ENCODE data around the gene LIG4.
A peak's percentile ranks its signal among the peaks of the same experiment; 100 is the strongest.
"Not testable (repeated sequence)": the region's sequence is repeated elsewhere in the genome, so short reads cannot be mapped to it uniquely, and the experiment has no call there.

LIG4 gene

GRCh38 chr13:108220041-108220440, 4.7 kb upstream of the LIG4 start:
- peak overlapping the region in 3 of 5 donors; percentile 84 to 92 (median 91) for H3K4me3 ChIP-seq (ENCODE audit: low read depth in 1 of 5, low read length in 5 of 5)
- no peak overlapping the region for H3K27ac ChIP-seq (ENCODE audit: low read depth, low read length)
- peak overlapping the region in 4 of 5 donors; percentile 14 to 91 (median 44) for H3K9ac ChIP-seq (ENCODE audit: low read length in 5 of 5)
- peaks cover 0 to 39% (median 34%) of the 10 kb centered on the region in 5 donors for H3K4me1 ChIP-seq (ENCODE audit: control insufficient read depth in 5 of 5, insufficient read depth in 5 of 5, low read length in 5 of 5)
- no peaks in the 10 kb centered on the region for H3K36me3 ChIP-seq (ENCODE audit: control insufficient read depth in 5 of 5, insufficient read depth in 5 of 5, low read length in 5 of 5)
- H3K9me3 ChIP-seq (ENCODE audit: control insufficient read depth in 5 of 5, low read length in 5 of 5), result no peaks in the 10 kb centered on the region
- H3K27me3 ChIP-seq (ENCODE audit: control insufficient read depth in 5 of 5, insufficient read depth in 4 of 5, low read length in 5 of 5), result no peaks in the 10 kb centered on the region

- Histone ChIP-seq H3K27ac (ENCODE audit: low read depth, low read length) (peak within 1 kb of the TSS; percentile 85), H3K9ac (ENCODE audit: low read length in 5 of 5) (peak within 1 kb of the TSS; percentile 91 to 97 (median 94)), H3K27me3 (ENCODE audit: control insufficient read depth in 5 of 5, insufficient read depth in 4 of 5, low read length in 5 of 5) (no peaks in the 10 kb centered on the region), H3K36me3 (ENCODE audit: control insufficient read depth in 5 of 5, insufficient read depth in 5 of 5, low read length in 5 of 5) (no peaks in the 10 kb centered on the region), H3K4me3 (ENCODE audit: low read depth in 1 of 5, low read length in 5 of 5) (peak within 1 kb of the TSS; percentile 85 to 92 (median 91)), H3K4me1 (ENCODE audit: control insufficient read depth in 5 of 5, insufficient read depth in 5 of 5, low read length in 5 of 5) (peaks cover 0 to 46% (median 41%) of the 10 kb centered on the region in 5 donors), H3K9me3 (ENCODE audit: control insufficient read depth in 5 of 5, low read length in 5 of 5) (no peaks in the 10 kb centered on the region)
These were observed 3.0 kb upstream of the LIG4 start, which contains the start of gene ABHD13 for GRCh38 chr13:108218044-108218974. ABHD13 (plus strand) TSS chr13:108218392; CDS start chr13:108229219, 10,827 bp downstream.

- Histone ChIP-seq H3K27ac (ENCODE audit: low read depth, low read length) (peak overlapping the region; percentile 85), H3K4me3 (ENCODE audit: low read depth in 1 of 5, low read length in 5 of 5) (peak overlapping the region; percentile 85 to 92 (median 91)), H3K9ac (ENCODE audit: low read length in 5 of 5) (peak overlapping the region; percentile 91 to 97 (median 94)), H3K4me1 (ENCODE audit: control insufficient read depth in 5 of 5, insufficient read depth in 5 of 5, low read length in 5 of 5) (peaks cover 0 to 46% (median 41%) of the 10 kb centered on the region in 5 donors)
- not testable (repeated sequence) for H3K36me3 ChIP-seq (ENCODE audit: control insufficient read depth in 5 of 5, insufficient read depth in 5 of 5, low read length in 5 of 5); H3K9me3 ChIP-seq (ENCODE audit: control insufficient read depth in 5 of 5, low read length in 5 of 5); H3K27me3 ChIP-seq (ENCODE audit: control insufficient read depth in 5 of 5, insufficient read depth in 4 of 5, low read length in 5 of 5)
These were observed 2.1 kb upstream of the LIG4 start for GRCh38 chr13:108217307-108218043.

GRCh38 chr13:108214441-108215271, 680 bp downstream of the LIG4 start:
- Histone ChIP-seq H3K9me3 (ENCODE audit: control insufficient read depth in 5 of 5, low read length in 5 of 5) (no peaks in the 10 kb centered on the region), H3K36me3 (ENCODE audit: control insufficient read depth in 5 of 5, insufficient read depth in 5 of 5, low read length in 5 of 5) (peaks cover 0 to 19% (median 14%) of the 10 kb centered on the region in 5 donors), H3K27ac (ENCODE audit: low read depth, low read length) (no peak overlapping the region), H3K9ac (ENCODE audit: low read length in 5 of 5) (peak overlapping the region in 3 of 5 donors; percentile 16 to 66 (median 64)), H3K27me3 (ENCODE audit: control insufficient read depth in 5 of 5, insufficient read depth in 4 of 5, low read length in 5 of 5) (no peaks in the 10 kb centered on the region), H3K4me3 (ENCODE audit: low read depth in 1 of 5, low read length in 5 of 5) (peak overlapping the region in 3 of 5 donors; percentile 43 to 70 (median 61)), H3K4me1 (ENCODE audit: control insufficient read depth in 5 of 5, insufficient read depth in 5 of 5, low read length in 5 of 5) (peaks cover 0 to 39% (median 32%) of the 10 kb centered on the region in 5 donors)

- Histone ChIP-seq H3K4me3 (ENCODE audit: low read depth in 1 of 5, low read length in 5 of 5) (peak overlapping the region in 1 of 5 donors; percentile 61), H3K27ac (ENCODE audit: low read depth, low read length) (no peak overlapping the region), H3K9ac (ENCODE audit: low read length in 5 of 5) (peak overlapping the region in 2 of 5 donors; percentile 16 to 66), H3K27me3 (ENCODE audit: control insufficient read depth in 5 of 5, insufficient read depth in 4 of 5, low read length in 5 of 5) (no peaks in the 10 kb centered on the region), H3K36me3 (ENCODE audit: control insufficient read depth in 5 of 5, insufficient read depth in 5 of 5, low read length in 5 of 5) (peaks cover 5 to 24% (median 18%) of the 10 kb centered on the region in 5 donors), H3K9me3 (ENCODE audit: control insufficient read depth in 5 of 5, low read length in 5 of 5) (peaks cover 0 to 4% (median 0%) of the 10 kb centered on the region in 5 donors), H3K4me1 (ENCODE audit: control insufficient read depth in 5 of 5, insufficient read depth in 5 of 5, low read length in 5 of 5) (peaks cover 0 to 32% (median 25%) of the 10 kb centered on the region in 5 donors)
These were observed 1.4 kb downstream of the LIG4 start for GRCh38 chr13:108213946-108214345.

- H3K36me3 ChIP-seq (ENCODE audit: control insufficient read depth in 5 of 5, insufficient read depth in 5 of 5, low read length in 5 of 5), result peaks cover 5 to 26% (median 18%) of the 10 kb centered on the region in 5 donors
- peaks cover 0 to 28% (median 22%) of the 10 kb centered on the region in 5 donors for H3K4me1 ChIP-seq (ENCODE audit: control insufficient read depth in 5 of 5, insufficient read depth in 5 of 5, low read length in 5 of 5)
- H3K4me3 ChIP-seq (ENCODE audit: low read depth in 1 of 5, low read length in 5 of 5), result no peak overlapping the region
- no peak overlapping the region for H3K27ac ChIP-seq (ENCODE audit: low read depth, low read length)
- H3K27me3 ChIP-seq (ENCODE audit: control insufficient read depth in 5 of 5, insufficient read depth in 4 of 5, low read length in 5 of 5), result no peaks in the 10 kb centered on the region
- H3K9ac ChIP-seq (ENCODE audit: low read length in 5 of 5), result no peak overlapping the region
- H3K9me3 ChIP-seq (ENCODE audit: control insufficient read depth in 5 of 5, low read length in 5 of 5), result peaks cover 0 to 6% (median 0%) of the 10 kb centered on the region in 5 donors
These were observed 2.5 kb downstream of the LIG4 start for GRCh38 chr13:108212886-108213285.

GRCh38 chr13:108210551-108210950, 4.8 kb downstream of the LIG4 start:
- peaks cover 5 to 26% (median 18%) of the 10 kb centered on the region in 5 donors for H3K36me3 ChIP-seq (ENCODE audit: control insufficient read depth in 5 of 5, insufficient read depth in 5 of 5, low read length in 5 of 5)
- no peaks in the 10 kb centered on the region for H3K27me3 ChIP-seq (ENCODE audit: control insufficient read depth in 5 of 5, insufficient read depth in 4 of 5, low read length in 5 of 5)
- H3K27ac ChIP-seq (ENCODE audit: low read depth, low read length), result no peak overlapping the region
- H3K9me3 ChIP-seq (ENCODE audit: control insufficient read depth in 5 of 5, low read length in 5 of 5), result peaks cover 0 to 6% (median 0%) of the 10 kb centered on the region in 5 donors
- H3K4me3 ChIP-seq (ENCODE audit: low read depth in 1 of 5, low read length in 5 of 5), result no peak overlapping the region
- no peak overlapping the region for H3K9ac ChIP-seq (ENCODE audit: low read length in 5 of 5)
- peaks cover 0 to 9% (median 8%) of the 10 kb centered on the region in 5 donors for H3K4me1 ChIP-seq (ENCODE audit: control insufficient read depth in 5 of 5, insufficient read depth in 5 of 5, low read length in 5 of 5)

GRCh38 chr13:108200781-108201398, 14.4 kb downstream of the LIG4 start:
- Histone ChIP-seq H3K9ac (ENCODE audit: low read length in 5 of 5) (no peak overlapping the region), H3K4me1 (ENCODE audit: control insufficient read depth in 5 of 5, insufficient read depth in 5 of 5, low read length in 5 of 5) (no peaks in the 10 kb centered on the region), H3K27ac (ENCODE audit: low read depth, low read length) (no peak overlapping the region)

GRCh38 chr13:108195861-108196260, 19.5 kb downstream of the LIG4 start:
- no peaks in the 10 kb centered on the region for H3K4me1 ChIP-seq (ENCODE audit: control insufficient read depth in 5 of 5, insufficient read depth in 5 of 5, low read length in 5 of 5)
- no peak overlapping the region for H3K9ac ChIP-seq (ENCODE audit: low read length in 5 of 5)
- no peak overlapping the region for H3K27ac ChIP-seq (ENCODE audit: low read depth, low read length)
- H3K27me3 ChIP-seq (ENCODE audit: control insufficient read depth in 5 of 5, insufficient read depth in 4 of 5, low read length in 5 of 5), result no peaks in the 10 kb centered on the region
- peaks cover 3 to 15% (median 12%) of the 10 kb centered on the region in 5 donors for H3K9me3 ChIP-seq (ENCODE audit: control insufficient read depth in 5 of 5, low read length in 5 of 5)
- no peak overlapping the region for H3K4me3 ChIP-seq (ENCODE audit: low read depth in 1 of 5, low read length in 5 of 5)
- no peaks in the 10 kb centered on the region for H3K36me3 ChIP-seq (ENCODE audit: control insufficient read depth in 5 of 5, insufficient read depth in 5 of 5, low read length in 5 of 5)

More at GRCh38 chr13:108200781-108201398, 14.4 kb downstream of the LIG4 start:
- Histone ChIP-seq H3K4me3 (ENCODE audit: low read depth in 1 of 5, low read length in 5 of 5) (no peak overlapping the region), H3K36me3 (ENCODE audit: control insufficient read depth in 5 of 5, insufficient read depth in 5 of 5, low read length in 5 of 5) (no peaks in the 10 kb centered on the region), H3K27me3 (ENCODE audit: control insufficient read depth in 5 of 5, insufficient read depth in 4 of 5, low read length in 5 of 5) (no peaks in the 10 kb centered on the region), H3K9me3 (ENCODE audit: control insufficient read depth in 5 of 5, low read length in 5 of 5) (peaks cover 0 to under 1% (median 0%) of the 10 kb centered on the region in 5 donors)

All from subcutaneous abdominal adipose tissue (tissue), 5 donors.